CD8-positive, alpha-beta memory T cell (primary cell): Measurements from ENCODE around the gene EMP2. TPM values are rescaled to one million over a fixed set of nuclear protein-coding genes. Genes with fewer than 3 reads are reported as not detected.

Source experiments
- CTCF ChIA-PET: fragments of 350-600 bp; sonication (Branson Sonifier 250); formaldehyde crosslinking; loops from one replicate; lab custom pipeline; 2021; ENCODE audit warnings: antibody characterized with exemption; lab: Charles Lee
- POLR2A ChIA-PET: fragments of 350-600 bp; sonication (Branson Sonifier 250); formaldehyde crosslinking; loops from one replicate; lab custom pipeline; 2021; ENCODE audit warnings: antibody characterized with exemption; lab: Charles Lee
- DNase-seq, 5 donors: peaks; one replicate each; pipeline versions ENCODE4 v3.0.0 to v3.0.0-alpha.2; 2020 to 2022; ENCODE audit warnings: mixed read lengths in 1 of 5
- H3K27ac ChIP-seq: one replicate; pipeline ENCODE4 v1.7.0; 2013; ENCODE audit warnings: low read depth, mild to moderate bottlenecking, low read length, moderate library complexity
- H3K27me3 ChIP-seq: 2 replicates; pipeline ENCODE4 v1.7.0; 2013; ENCODE audit warnings: low read length, mild to moderate bottlenecking; ENCODE audit not compliant: insufficient read depth, poor library complexity, severe bottlenecking
- H3K36me3 ChIP-seq: 2 replicates; pipeline ENCODE4 v1.7.0; 2013; ENCODE audit warnings: mild to moderate bottlenecking, low read length, moderate library complexity; ENCODE audit not compliant: insufficient read depth
- H3K4me1 ChIP-seq: 2 replicates; pipeline ENCODE4 v1.7.0; 2013; ENCODE audit warnings: mild to moderate bottlenecking, low read length, moderate library complexity; ENCODE audit not compliant: insufficient read depth
- H3K4me3 ChIP-seq: 2 replicates; pipeline ENCODE4 v1.7.0; 2013; ENCODE audit warnings: mild to moderate bottlenecking, low read length
- H3K9me3 ChIP-seq: 2 replicates; pipeline ENCODE4 v1.7.0; 2013; ENCODE audit warnings: mild to moderate bottlenecking, low read length
- H3K27ac Mint-ChIP-seq, 8 donors: one replicate each; pipeline ENCODE4 v1.8.0; 2020 to 2021; ENCODE audit warnings: mixed read lengths in 8 of 8, mild to moderate bottlenecking in 6 of 8, inconsistent platforms in 3 of 8, moderate library complexity in 3 of 8
- H3K27me3 Mint-ChIP-seq, 2 donors: one replicate each; pipeline ENCODE4 v1.8.0; 2020 to 2021; ENCODE audit warnings: mixed read lengths in 2 of 2, mild to moderate bottlenecking in 1 of 2, moderate library complexity in 1 of 2
- H3K36me3 Mint-ChIP-seq, 3 donors: one replicate each; pipeline ENCODE4 v1.8.0; 2020 to 2021; ENCODE audit warnings: mixed read lengths in 3 of 3, inconsistent platforms in 1 of 3, mild to moderate bottlenecking in 1 of 3
- H3K4me1 Mint-ChIP-seq, 3 donors: one replicate each; pipeline ENCODE4 v1.8.0; 2020 to 2021; ENCODE audit warnings: mixed read lengths in 3 of 3, inconsistent platforms in 1 of 3, mild to moderate bottlenecking in 1 of 3
- H3K4me3 Mint-ChIP-seq, 7 donors: one replicate each; pipeline ENCODE4 v1.8.0; 2020 to 2021; ENCODE audit warnings: mixed read lengths in 7 of 7, mild to moderate bottlenecking in 6 of 7, moderate library complexity in 4 of 7, inconsistent platforms in 2 of 7
- H3K9me3 Mint-ChIP-seq, 5 donors: one replicate each; pipeline ENCODE4 v1.8.0; 2020 to 2022; ENCODE audit warnings: mixed read lengths in 5 of 5, mild to moderate bottlenecking in 3 of 5, moderate library complexity in 2 of 5, inconsistent platforms in 1 of 5
- polyA plus RNA-seq: library from polyadenylated mRNA; unstranded; fragments of 300-500 nt; fragmentation: Illumina TruSeq; gene quantifications from one replicate; pipeline ENCODE4 v1.2.3, GENCODE V29; 2021
- total RNA-seq, 2 experiments: library from RNA; stranded (reverse); gene quantifications; one replicate each; pipeline ENCODE4 v1.2.3, GENCODE V29; 2021

EMP2 gene
- total and polyA plus RNA-seq, 3 experiments from 2014 or later: not detected

GRCh38 chr16:10504404-10504885 lies 76.0 kb downstream of the EMP2 start:
- Mint-ChIP-seq H3K36me3 (no peaks in the 10 kb centered on the region), H3K27ac (peak overlapping the region in 4 of 8 donors; percentile 8 to 50 (median 34)), H3K4me1 (peaks cover 0 to 8% (median 2%) of the 10 kb centered on the region in 3 donors), H3K4me3 (no peak overlapping the region), H3K27me3 (no peaks in the 10 kb centered on the region), H3K9me3 (peaks cover 0 to 1% (median 0%) of the 10 kb centered on the region in 5 donors)
- DNase-seq: no peak
- no peaks in the 10 kb centered on the region for H3K9me3 ChIP-seq
- ChIA-PET CTCF (interaction anchor here (0.5 to 3.9 kb wide), 4 partner anchors 19 to 861 kb away, joined by 3 to 17 read pairs (median 4); no protein-coding TSS in a partner anchor), POLR2A (interaction anchor here (0.5 kb wide), 1 partner anchor 93 kb away, joined by 3 read pairs; no protein-coding TSS in a partner anchor)
- no peaks in the 10 kb centered on the region for H3K36me3 ChIP-seq
- H3K4me1 ChIP-seq: no peaks in the 10 kb centered on the region
- no peak overlapping the region for H3K4me3 ChIP-seq
- no peaks in the 10 kb centered on the region for H3K27me3 ChIP-seq
- H3K27ac ChIP-seq: no peak overlapping the region

DNA sequence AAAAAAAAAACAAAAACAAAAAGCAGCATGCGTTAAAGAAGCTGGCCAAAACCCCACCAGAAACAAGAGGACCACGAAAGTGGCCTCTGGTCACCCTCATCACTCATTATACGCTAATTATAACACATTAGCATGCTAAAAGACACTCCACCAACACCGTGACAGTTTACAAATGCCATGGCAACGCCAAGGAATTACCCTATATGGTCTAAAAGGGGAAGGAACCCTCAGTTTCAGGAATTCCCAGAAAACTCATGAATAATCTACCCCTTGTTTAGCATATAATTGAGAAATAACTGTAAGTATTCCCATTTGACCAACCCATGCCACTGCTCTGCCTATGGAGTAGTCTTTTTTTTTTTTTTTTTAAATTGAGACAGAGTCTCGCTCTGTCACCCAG lies 77.6 kb downstream of the EMP2 start:
- H3K27ac Mint-ChIP-seq: no peak overlapping the region

GRCh38 chr16:10501016-10501607 lies 79.3 kb downstream of the EMP2 start:
- no peaks in the 10 kb centered on the region for H3K9me3 ChIP-seq
- ChIA-PET POLR2A (no interaction called here), CTCF (interaction anchor here (1.3 kb wide), 1 partner anchor 186 kb away, joined by 5 read pairs; no protein-coding TSS in a partner anchor)
- H3K27ac Mint-ChIP-seq: peak overlapping the region in 1 of 8 donors; percentile 64
- peaks cover 0 to 2% of the 10 kb centered on the region in 2 donors for H3K27me3 Mint-ChIP-seq
- peaks cover 0 to 8% (median 0%) of the 10 kb centered on the region in 3 donors for H3K36me3 Mint-ChIP-seq
- H3K27ac ChIP-seq: no peak overlapping the region
- H3K9me3 Mint-ChIP-seq: peaks cover 0 to 6% (median 1%) of the 10 kb centered on the region in 5 donors
- no peaks in the 10 kb centered on the region for H3K27me3 ChIP-seq
- H3K4me3 ChIP-seq: no peak overlapping the region
- DNase-seq: no peak
- no peak overlapping the region for H3K4me3 Mint-ChIP-seq
- H3K4me1 Mint-ChIP-seq: peaks cover 0 to 7% (median 2%) of the 10 kb centered on the region in 3 donors
- no peaks in the 10 kb centered on the region for H3K36me3 ChIP-seq
- H3K4me1 ChIP-seq: no peaks in the 10 kb centered on the region

More for the DNA sequence above, 77.6 kb downstream of the EMP2 start:
- Histone ChIP-seq H3K36me3 (no peaks in the 10 kb centered on the region), H3K27me3 (no peaks in the 10 kb centered on the region), H3K27ac (no peak overlapping the region), H3K4me3 (no peak overlapping the region), H3K9me3 (no peaks in the 10 kb centered on the region), H3K4me1 (no peaks in the 10 kb centered on the region)
- H3K36me3 Mint-ChIP-seq: no peaks in the 10 kb centered on the region
- CTCF ChIA-PET: no interaction called here
- POLR2A ChIA-PET: interaction anchor here (0.6 kb wide), 1 partner anchor 430 kb away, joined by 3 read pairs; no protein-coding TSS in a partner anchor
- H3K4me1 Mint-ChIP-seq: peaks cover 0 to 7% (median 2%) of the 10 kb centered on the region in 3 donors
- H3K9me3 Mint-ChIP-seq: peaks cover 0 to 1% (median 0%) of the 10 kb centered on the region in 5 donors
- no peaks in the 10 kb centered on the region for H3K27me3 Mint-ChIP-seq
- no peak for DNase-seq
- H3K4me3 Mint-ChIP-seq: no peak overlapping the region

- Histone ChIP-seq H3K27me3 (no peaks in the 10 kb centered on the region), H3K9me3 (no peaks in the 10 kb centered on the region), H3K4me3 (no peak overlapping the region), H3K36me3 (no peaks in the 10 kb centered on the region), H3K4me1 (no peaks in the 10 kb centered on the region), H3K27ac (no peak overlapping the region)
- Mint-ChIP-seq H3K27me3 (peaks cover 0 to 2% of the 10 kb centered on the region in 2 donors), H3K4me1 (peaks cover 0 to 7% (median 2%) of the 10 kb centered on the region in 3 donors), H3K4me3 (no peak overlapping the region), H3K36me3 (peaks cover 0 to 8% (median 0%) of the 10 kb centered on the region in 3 donors), H3K27ac (no peak overlapping the region), H3K9me3 (peaks cover under 1 to 10% (median 1%) of the 10 kb centered on the region in 5 donors)
- DNase-seq: no peak
- CTCF ChIA-PET: interaction anchor here (0.9 to 1.3 kb wide), 2 partner anchors 9 to 186 kb away, joined by 3 to 5 read pairs; no protein-coding TSS in a partner anchor
- POLR2A ChIA-PET: no interaction called here
Observed at GRCh38 chr16:10500582-10500981, 79.8 kb downstream of the EMP2 start.

GRCh38 chr16:10497132-10498101 lies 83.0 kb downstream of the EMP2 start:
- Mint-ChIP-seq H3K4me1 (peaks cover 0 to 2% (median 0%) of the 10 kb centered on the region in 3 donors), H3K36me3 (peaks cover 0 to 32% (median 0%) of the 10 kb centered on the region in 3 donors), H3K4me3 (no peak overlapping the region), H3K27ac (no peak overlapping the region), H3K27me3 (peaks cover 0 to 4% of the 10 kb centered on the region in 2 donors), H3K9me3 (peaks cover 12 to 31% (median 19%) of the 10 kb centered on the region in 5 donors)
- H3K4me3 ChIP-seq: no peak overlapping the region
- H3K36me3 ChIP-seq: no peaks in the 10 kb centered on the region
- no peaks in the 10 kb centered on the region for H3K4me1 ChIP-seq
- CTCF ChIA-PET: interaction anchor here (0.9 to 1.1 kb wide), 3 partner anchors 12 to 180 kb away, joined by 3 to 5 read pairs (median 3); no protein-coding TSS in a partner anchor
- H3K9me3 ChIP-seq: no peaks in the 10 kb centered on the region
- H3K27ac ChIP-seq: peak overlapping the region; percentile 24
- H3K27me3 ChIP-seq: no peaks in the 10 kb centered on the region
- DNase-seq: no peak
- POLR2A ChIA-PET: interaction anchor here (0.6 to 0.8 kb wide), 3 partner anchors 12 to 450 kb away, joined by 3 to 9 read pairs (median 3); no protein-coding TSS in a partner anchor

DNA sequence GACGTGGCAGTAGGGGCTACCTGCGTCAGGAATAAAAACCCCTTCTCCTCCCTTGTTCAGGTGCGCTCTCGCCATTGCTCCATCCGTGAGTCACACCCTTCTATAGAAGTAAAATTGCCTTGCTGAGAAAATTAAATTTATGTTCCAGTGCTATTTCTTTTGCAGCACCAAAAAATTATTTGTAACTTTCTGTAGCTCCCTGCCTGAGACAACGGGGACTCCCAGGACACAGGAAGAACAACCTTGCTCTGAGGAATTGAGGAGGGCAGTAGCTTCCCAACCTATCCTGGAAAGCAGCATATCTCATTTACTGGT lies 85.4 kb downstream of the EMP2 start:
- Histone ChIP-seq H3K27me3 (no peaks in the 10 kb centered on the region), H3K4me1 (no peaks in the 10 kb centered on the region), H3K27ac (no peak overlapping the region), H3K9me3 (no peaks in the 10 kb centered on the region), H3K4me3 (no peak overlapping the region), H3K36me3 (no peaks in the 10 kb centered on the region)
- Mint-ChIP-seq H3K4me3 (no peak overlapping the region), H3K27ac (peak overlapping the region in 1 of 8 donors; percentile 43), H3K4me1 (no peaks in the 10 kb centered on the region), H3K36me3 (peaks cover 0 to 32% (median 0%) of the 10 kb centered on the region in 3 donors), H3K27me3 (peaks cover 0 to 4% of the 10 kb centered on the region in 2 donors), H3K9me3 (peaks cover 12 to 31% (median 19%) of the 10 kb centered on the region in 5 donors)
- POLR2A ChIA-PET: no interaction called here
- no peak for DNase-seq
- CTCF ChIA-PET: no interaction called here

DNA sequence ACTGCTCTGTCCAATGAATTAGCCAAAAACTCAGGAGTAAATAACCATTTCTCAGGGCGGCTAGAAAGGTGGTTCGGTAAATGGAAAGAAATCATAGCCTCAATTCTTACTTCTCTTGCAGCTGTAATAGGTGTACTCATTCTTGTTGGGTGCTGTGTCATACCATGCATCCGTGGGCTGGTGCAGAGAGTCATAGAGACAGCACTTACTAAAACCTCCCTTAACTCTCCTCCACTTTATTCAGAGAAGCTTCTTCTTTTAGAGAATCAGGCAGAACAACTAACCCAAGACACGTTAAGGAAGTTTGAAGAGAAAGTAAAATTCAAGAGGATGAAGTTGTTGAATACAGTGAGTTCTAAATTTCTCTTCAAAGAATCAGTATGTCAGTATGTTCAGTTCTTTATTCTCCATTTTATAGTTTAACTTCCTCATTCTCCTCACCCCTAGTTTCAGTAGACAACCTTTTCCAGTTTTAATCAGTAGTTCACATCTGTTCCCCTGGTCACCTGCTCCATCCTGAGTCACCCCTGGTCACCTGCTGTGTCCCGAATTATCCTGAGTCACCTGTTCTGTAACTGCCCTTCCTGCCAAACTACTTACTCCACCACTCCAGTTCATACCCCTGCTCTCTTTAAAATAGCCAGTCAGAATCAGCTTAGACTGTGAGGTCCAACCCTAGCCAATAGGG lies 85.9 kb downstream of the EMP2 start:
- no peaks in the 10 kb centered on the region for H3K4me1 Mint-ChIP-seq
- H3K36me3 Mint-ChIP-seq: peaks cover 0 to 32% (median 0%) of the 10 kb centered on the region in 3 donors
- ChIA-PET CTCF (no interaction called here), POLR2A (no interaction called here)
- H3K4me3 Mint-ChIP-seq: no peak overlapping the region
- H3K4me1 ChIP-seq: no peaks in the 10 kb centered on the region
- H3K4me3 ChIP-seq: no peak overlapping the region
- peak overlapping the region in 3 of 8 donors; percentile 24 to 61 (median 43) for H3K27ac Mint-ChIP-seq
- no peak overlapping the region for H3K27ac ChIP-seq
- DNase-seq: no peak
- peaks cover 0 to 4% of the 10 kb centered on the region in 2 donors for H3K27me3 Mint-ChIP-seq
- H3K9me3 Mint-ChIP-seq: peaks cover 12 to 31% (median 19%) of the 10 kb centered on the region in 5 donors
- no peaks in the 10 kb centered on the region for H3K36me3 ChIP-seq
- H3K27me3 ChIP-seq: no peaks in the 10 kb centered on the region
- no peaks in the 10 kb centered on the region for H3K9me3 ChIP-seq
